ENCODE results near the gene CDC42BPG. TPM values are rescaled to one million over a fixed set of nuclear protein-coding genes. Genes with fewer than 3 reads are reported as not detected.
"Not testable (repeated sequence)": the region's sequence is repeated elsewhere in the genome, so short reads cannot be mapped to it uniquely, and the experiment has no call there.

The CDC42BPG gene
- total RNA-seq, 1 donor: 7.5 TPM

GRCh38 chr11:64836448-64837072, 7.9 kb downstream of the CDC42BPG start:
- no peak for DNase-seq (ENCODE audit: low read depth in 2 of 3, low spot score in 2 of 3)

GRCh38 chr11:64835616-64836447, 8.6 kb downstream of the CDC42BPG start:
- no peak for DNase-seq (ENCODE audit: low read depth in 2 of 3, low spot score in 2 of 3)

- DNase-seq (ENCODE audit: low read depth in 2 of 3, low spot score in 2 of 3): no peak
Observed at GRCh38 chr11:64834723-64835615, 9.5 kb downstream of the CDC42BPG start.

GRCh38 chr11:64834031-64834722, 10.3 kb downstream of the CDC42BPG start:
- DNase-seq (ENCODE audit: low read depth in 2 of 3, low spot score in 2 of 3): no peak

- no peak for DNase-seq (ENCODE audit: low read depth in 2 of 3, low spot score in 2 of 3)
Observed at GRCh38 chr11:64833509-64833908, 10.9 kb downstream of the CDC42BPG start.

GRCh38 chr11:64833198-64833502, 11.3 kb downstream of the CDC42BPG start:
- DNase-seq (ENCODE audit: low read depth in 2 of 3, low spot score in 2 of 3): no peak

- no peak for DNase-seq (ENCODE audit: low read depth in 2 of 3, low spot score in 2 of 3)
Observed at GRCh38 chr11:64832467-64833197, 11.8 kb downstream of the CDC42BPG start.

- no peak for DNase-seq (ENCODE audit: low read depth in 2 of 3, low spot score in 2 of 3)
Observed at GRCh38 chr11:64831411-64831891, 13.0 kb downstream of the CDC42BPG start.

GRCh38 chr11:64829536-64830251, 14.8 kb downstream of the CDC42BPG start:
- DNase-seq (ENCODE audit: low read depth in 2 of 3, low spot score in 2 of 3): no peak

- DNase-seq (ENCODE audit: low read depth in 2 of 3, low spot score in 2 of 3): no peak
Observed at GRCh38 chr11:64827451-64827839, 17.0 kb downstream of the CDC42BPG start.

- no peak for DNase-seq (ENCODE audit: low read depth in 2 of 3, low spot score in 2 of 3)
Observed at GRCh38 chr11:64826578-64827450, 17.6 kb downstream of the CDC42BPG start.

GRCh38 chr11:64826062-64826461, 18.4 kb downstream of the CDC42BPG start:
- DNase-seq (ENCODE audit: low read depth in 2 of 3, low spot score in 2 of 3): no peak

- DNase-seq (ENCODE audit: low read depth in 2 of 3, low spot score in 2 of 3): no peak
Observed at GRCh38 chr11:64823568-64824119, 20.8 kb downstream of the CDC42BPG start.

GRCh38 chr11:64817476-64817875, 27.0 kb downstream of the CDC42BPG start:
- DNase-seq (ENCODE audit: low read depth in 2 of 3, low spot score in 2 of 3): no peak

- not testable (repeated sequence) for DNase-seq (ENCODE audit: low read depth in 2 of 3, low spot score in 2 of 3)
Observed at GRCh38 chr11:64815433-64815832, 29.0 kb downstream of the CDC42BPG start.

- DNase-seq (ENCODE audit: low read depth in 2 of 3, low spot score in 2 of 3): no peak
Observed at GRCh38 chr11:64814712-64815187, 29.7 kb downstream of the CDC42BPG start.

- no peak for DNase-seq (ENCODE audit: low read depth in 2 of 3, low spot score in 2 of 3)
Observed at GRCh38 chr11:64813826-64814225, 30.6 kb downstream of the CDC42BPG start.

GRCh38 chr11:64810891-64811272, 33.6 kb downstream of the CDC42BPG start:
- DNase-seq (ENCODE audit: low read depth in 2 of 3, low spot score in 2 of 3): peak in 1 of 3 donors; percentile 63
